Measurements from ENCODE around the gene RTP5.

The RTP5 gene

DNA sequence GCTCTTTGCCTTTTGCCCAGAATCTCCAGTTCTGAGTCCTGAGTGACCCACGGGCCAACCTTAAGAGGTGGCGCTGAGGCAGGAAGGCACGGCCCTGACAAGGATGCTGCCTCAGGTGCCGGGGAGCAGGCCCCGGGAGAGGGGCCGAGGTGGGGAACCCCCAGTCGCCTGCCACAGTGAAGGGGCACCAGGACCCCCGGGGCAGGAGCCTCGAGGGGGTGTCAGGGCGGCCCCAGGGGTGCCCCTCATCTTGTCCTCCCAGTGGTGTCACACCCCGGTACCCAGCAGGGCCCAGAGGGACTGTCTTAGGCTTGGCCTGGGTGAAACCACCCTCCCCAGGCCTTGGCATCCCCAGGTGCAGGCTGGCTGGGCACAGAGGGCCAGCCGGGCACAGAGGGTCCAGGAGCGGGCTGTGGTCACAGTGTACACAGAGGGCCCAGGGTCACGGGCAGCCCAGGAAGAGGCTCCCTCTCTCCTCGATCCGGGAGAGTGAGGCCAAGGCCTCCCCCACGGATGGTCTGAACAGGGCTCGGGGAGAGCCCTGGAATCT is 11.9 kb upstream of the RTP5 start:
- DNase-seq (ENCODE audit: low spot score) = no peak

DNA sequence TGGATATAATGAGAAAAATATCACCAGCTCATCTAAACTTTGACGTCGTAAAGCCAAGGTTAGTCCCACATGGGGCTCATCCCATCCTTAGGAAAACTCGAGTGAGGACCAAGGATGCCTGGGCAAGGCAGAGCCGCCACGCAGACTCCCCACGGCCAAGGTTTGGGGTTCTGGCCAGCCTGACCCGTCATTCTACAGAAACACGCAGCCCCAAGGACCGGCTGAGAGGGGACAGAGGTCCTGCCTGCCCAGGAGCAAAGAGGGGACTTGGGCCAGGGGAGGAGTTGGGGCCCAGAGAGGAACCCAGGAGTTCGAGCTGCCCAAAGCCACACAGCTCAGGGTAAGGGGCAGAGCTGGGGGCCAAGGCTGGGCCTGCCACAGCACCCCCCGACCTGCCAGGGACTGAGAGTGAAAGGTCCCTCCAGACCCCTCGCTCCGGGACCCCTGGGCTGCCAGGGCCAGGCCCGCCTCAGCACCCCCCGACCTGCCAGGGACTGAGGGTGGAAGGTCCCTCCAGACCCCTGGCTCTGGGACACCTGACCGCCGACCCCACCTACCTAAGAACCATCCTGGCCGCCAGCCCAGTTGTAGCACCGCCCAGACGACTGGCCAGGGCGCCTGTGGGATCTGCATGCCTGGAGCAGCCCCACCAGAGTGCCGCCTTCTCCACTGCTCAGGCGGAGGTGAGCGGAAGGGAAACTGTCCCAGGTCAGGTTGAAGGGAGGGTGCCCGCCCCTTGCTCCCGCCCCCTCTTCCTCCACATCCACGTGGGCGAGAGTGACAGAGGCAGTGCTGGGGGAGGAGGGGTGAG is 11.1 kb upstream of the RTP5 start, which contains the start of gene PDCD1:
Gene PDCD1 (minus strand): TSS at position 689 of the 811 bp plus-strand sequence. CDS start 56 bp downstream, at position 633.
- no peak for DNase-seq (ENCODE audit: low spot score)

DNA sequence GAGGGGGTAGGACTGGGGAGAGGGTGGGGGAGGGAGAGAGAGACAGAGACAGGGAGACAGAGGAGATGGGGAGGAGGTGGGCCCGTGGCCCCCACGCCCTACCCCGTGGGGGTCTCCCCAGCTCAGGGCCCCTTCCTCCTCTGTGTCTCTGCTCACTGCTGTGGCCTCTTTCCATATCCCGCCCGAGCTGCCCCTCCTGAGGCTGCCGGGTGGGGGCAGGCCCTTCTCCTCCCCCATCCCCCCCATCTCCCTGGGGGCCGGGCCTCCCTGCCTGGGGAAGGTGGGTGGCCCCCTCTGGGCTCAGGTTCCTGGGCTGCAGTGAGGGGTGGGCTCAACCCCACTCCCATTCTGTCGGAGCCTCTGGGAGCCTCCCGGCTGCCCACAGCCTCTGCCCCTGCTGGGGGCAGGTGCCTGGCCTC is 10.5 kb upstream of the RTP5 start:
- no peak for DNase-seq (ENCODE audit: low spot score)

DNA sequence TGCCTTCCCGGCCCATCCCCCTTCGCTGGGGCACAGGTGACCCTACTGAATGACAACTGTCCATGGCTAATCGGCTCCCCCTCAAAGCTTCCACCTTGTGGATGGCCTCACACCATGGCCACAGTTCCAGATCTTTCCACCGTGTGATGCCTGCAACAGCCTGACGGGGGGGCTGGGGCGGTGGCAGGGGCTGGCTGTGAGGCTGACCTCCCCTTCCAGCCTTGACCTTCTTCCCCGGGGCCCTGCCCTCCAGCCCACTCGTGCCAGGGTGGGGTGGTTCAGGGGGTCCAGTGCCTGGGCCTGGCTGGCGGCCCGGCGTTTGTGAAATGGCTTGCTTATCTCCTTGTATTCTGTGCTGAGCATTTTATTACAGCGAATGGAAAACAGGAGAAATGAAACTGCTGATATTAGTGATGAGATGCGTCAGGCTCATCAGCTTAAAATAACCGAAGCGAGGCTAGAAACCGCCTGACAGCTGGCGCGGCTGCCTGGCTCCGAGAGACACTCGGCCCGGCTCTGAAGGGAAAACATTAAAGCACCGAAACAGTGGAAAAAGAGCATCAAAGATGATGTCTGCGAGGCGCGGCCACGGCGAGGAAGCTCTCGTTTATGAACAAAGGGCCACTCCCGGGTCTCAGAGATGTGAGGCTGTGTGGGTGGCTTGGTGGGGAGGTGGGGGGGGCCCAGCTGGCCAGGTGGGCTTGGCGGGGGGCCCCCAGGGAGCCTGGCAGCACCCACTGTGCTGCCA is 9.9 kb upstream of the RTP5 start:
- no peak for DNase-seq (ENCODE audit: low spot score)

DNA sequence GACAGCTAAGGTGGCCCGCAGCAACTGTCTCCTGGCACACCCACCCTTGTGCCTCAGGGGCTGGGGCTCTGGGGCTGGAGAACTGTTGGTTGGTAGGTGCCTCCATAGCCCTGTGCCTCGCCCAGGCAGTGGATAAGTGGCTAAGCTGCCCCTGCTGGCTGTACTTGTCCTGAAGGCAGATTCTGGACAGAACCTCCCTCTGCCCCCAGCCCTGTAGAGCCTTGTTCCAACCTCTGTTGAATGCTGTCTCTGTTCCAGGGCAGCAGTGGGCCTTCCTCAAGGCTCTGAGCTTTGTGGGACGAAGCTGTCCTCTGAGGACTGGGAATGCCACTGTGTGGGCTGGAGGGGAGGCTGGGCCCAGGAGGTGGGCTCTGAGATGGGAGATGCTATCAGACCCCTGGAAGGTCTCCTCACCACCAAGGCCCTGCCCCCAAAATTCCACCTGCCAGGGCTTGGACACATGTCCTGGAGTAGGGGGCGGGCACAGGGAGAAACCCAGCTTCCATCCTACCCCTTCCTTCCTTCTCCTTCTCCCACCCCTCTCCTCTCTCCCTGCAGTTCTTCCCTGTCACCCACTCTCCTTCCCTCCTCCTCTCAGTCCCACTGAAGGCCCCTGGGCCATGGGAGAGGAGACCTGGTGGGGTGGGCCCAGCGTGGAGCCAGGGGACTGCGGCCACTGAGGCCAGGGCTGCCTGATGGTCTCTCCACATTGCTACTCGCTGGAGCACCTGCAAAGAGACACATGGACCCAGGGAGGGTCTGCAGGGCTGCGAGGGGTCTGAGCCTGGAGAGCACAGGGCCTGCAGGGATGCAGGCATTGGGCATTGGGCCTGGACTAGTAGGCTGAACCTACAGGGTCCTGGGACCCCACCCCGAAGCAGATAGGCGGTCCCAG is 9.1 kb upstream of the RTP5 start:
- DNase-seq (ENCODE audit: low spot score) = no peak

DNA sequence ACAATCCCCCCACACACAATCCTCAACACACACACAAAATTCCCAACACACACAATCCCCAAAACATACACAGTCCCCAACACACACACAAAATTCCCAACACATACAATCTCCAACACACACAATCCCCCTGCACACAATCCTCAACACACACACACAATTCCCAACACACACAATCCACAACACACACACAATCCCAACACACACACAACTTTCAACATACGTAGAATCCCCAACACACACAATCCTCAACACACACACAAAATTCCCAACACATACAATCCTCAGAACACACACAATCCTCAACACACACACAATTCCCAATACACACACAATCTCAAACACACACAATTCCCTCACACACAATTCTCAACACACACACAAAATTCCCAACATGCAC is 8.3 kb upstream of the RTP5 start:
- no peak for DNase-seq (ENCODE audit: low spot score)

DNA sequence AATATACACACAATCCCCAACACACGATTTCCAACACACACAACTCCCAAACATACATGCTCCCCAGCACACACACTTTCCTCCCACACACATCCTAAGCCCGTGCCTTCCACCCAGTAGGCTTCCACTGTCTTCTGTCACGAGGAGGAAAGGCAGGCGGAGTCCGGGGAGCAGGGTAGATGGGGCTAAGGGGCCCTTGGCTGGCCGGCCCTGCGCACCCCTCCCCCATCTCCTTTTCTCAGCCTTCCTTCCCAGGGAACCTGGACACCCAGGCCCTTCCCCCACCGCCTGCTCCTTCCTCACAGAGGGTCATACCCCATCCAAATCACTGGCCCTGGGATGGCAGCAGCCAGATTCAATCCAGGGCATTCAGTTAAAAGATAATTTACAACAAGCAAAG is 7.4 kb upstream of the RTP5 start:
- no peak for DNase-seq (ENCODE audit: low spot score)

DNA sequence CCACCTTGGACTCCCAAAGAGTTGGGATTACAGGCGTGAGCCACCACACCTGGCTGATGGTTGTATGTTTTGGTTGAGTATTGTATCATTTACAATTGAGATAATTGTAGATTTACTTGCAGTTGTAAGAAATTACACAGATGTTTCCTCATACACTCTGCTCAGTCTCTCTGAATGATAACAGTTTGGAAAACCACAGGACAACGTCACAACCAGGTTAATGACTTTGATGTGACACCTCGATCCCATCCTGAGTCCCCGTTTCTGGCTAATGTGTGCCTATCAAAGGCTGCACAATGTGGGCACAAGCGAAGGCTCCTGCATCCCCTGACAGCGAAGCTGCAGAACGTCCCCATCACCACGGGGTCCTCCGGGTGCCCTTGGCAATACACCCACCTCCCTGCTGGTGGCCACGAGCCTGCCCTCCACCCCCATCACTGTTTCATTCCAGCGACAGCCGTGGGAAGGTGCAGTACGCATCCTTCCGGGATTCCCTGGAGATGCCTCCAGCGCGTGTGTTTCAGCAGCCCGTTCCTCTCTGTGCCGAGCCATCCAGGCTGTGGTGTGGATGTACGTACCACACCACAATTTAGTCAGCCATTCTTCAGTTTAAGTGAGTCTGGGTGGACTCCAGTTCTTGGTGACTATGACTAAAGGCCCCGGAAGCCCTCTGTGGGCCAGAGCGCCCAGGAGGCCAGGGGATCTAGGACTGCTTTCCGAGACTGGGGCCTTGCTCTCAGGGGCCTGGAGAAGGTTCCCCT is 6.6 kb upstream of the RTP5 start:
- DNase-seq (ENCODE audit: low spot score) = no peak

DNA sequence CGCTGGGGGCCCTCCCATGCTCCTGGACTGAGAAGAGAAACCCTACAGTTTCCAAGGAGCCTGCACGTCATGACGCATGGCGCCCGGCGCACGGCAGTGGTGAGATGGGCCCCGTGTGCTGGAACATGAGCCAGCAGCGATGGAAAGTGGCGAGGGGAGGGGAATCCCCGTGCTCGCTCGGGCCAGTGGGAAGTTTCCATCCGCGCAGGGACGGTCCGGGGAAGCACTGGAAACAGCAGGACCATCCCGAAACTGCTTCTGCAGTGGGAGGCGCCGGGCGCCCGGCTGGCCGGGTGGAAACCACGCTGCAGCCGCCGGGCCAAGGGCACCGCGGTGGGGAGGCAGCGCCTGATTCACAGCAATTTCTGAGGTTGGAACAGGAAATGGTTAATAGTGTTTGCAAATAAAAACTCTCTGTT is 6.0 kb upstream of the RTP5 start:
- DNase-seq (ENCODE audit: low spot score) = no peak

DNA sequence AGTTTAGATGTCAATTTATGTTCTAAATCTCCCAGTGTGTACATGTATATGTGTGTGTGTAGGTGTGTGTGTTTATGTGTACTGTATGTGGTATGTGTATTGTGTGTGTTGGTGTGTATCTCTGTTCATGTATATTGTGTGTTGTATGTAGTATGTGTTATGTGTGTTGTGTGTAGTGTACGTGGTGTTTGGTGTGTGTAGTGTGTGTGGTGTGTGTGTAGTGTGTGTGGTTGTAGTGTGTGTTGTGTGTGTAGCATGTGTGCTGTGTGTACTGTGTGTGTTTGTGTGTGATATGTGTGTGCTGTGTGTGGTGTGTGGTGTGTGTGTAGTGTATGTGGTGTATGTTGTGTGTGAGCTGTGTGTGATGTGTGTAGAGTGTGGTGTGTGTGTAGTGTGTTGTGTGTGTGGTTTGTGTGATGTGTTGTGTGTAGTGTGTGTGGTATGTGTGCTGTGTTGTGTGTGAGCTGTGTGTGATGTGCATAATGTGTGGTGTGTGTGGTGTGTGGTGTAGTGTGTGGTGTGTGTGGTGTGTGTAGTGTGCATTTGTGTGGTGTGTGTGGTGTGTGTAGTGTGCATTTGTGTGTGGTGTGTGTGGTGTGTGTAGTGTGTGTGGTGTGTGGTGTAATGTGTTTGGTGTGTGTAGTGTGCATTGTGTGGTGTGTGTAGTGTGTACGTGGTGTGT is 5.2 kb upstream of the RTP5 start:
- no peak for DNase-seq (ENCODE audit: low spot score)

DNA sequence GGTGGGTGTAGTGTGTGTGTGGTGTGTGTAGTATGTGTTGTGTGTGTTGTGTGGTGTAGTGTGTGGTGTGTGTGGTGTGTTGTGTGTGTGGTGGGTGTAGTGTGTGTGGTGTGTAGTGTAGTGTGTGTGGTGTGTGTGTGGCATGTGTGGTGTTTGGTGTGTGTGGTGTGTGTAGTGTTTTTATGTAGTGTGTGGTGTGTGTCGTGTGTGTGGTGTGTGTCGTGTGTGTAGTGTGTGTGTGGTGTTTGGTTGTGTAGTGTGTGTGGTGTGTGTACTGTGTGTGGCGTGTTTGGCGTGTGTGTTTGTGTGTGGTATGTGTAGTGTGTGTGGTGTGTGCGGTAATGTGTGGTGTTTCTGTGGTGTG is 4.7 kb upstream of the RTP5 start:
- DNase-seq (ENCODE audit: low spot score) = no peak

DNA sequence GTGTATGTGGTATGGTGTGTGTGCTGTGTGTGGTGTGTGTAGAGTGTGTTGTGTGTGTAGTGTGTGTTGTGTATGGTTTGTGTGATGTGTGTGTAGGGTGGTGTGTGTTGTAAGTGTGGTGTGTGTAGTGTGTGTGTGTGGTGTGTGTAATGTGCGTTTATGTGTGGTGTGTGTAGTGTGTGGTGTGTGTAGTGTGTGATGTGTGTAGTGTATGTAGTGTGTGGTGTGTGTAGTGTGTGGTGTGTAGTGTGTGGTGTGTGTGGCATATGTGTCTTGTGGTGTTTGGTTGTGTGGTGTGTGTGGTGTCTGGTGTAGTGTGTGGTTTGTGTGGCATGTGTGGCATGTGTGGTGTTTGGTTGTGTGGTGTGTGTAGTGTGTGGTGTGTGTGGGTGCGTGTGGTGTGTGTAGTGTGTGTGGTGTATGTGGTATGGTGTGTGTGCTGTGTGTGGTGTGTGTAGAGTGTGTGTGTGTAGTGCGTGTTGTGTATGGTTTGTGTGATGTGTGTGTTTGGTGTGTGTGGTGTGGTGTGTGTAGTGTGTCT is 4.0 kb upstream of the RTP5 start:
- no peak for DNase-seq (ENCODE audit: low spot score)

DNA sequence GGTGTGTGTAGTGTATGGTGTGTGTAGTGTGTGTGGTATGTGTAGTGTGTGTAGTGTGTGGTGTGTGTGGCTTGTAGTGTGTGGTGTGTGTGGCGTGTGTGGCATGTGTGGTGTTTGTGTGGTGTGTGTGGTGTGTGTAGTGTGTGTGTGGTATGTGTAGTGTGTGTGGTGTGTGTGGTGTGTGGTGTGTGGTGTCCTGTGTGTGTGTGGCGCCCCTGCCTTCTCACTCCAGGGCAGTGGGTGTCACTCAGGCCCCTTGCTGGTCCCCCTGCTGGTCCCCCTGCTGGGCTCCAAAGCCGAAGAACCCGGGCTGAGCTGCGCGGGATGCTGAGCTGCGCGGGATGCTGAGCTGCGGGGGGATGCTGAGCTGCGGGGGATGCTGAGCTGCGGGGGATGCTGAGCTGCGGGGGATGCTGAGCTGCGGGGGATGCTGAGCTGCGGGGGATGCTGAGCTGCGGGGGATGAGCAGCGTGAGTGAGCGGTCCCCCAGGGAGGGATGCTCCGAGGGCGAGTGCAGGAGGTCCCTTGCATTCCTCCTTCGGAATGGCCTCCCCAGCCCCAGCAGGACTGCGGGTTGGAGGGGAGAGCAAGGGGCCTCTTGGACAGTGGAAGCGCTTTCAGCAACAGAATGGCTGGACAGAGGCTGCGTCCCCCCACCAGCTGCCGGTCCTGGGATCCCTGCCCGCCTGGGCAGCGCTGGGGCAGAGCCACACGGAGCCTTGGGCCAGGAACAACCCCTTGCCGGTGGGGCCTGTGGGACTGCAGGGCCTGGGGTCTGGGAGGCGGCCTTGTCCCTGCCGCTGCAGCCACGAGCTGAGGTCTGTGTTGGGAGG is 3.4 kb upstream of the RTP5 start:
- no peak for DNase-seq (ENCODE audit: low spot score)

DNA sequence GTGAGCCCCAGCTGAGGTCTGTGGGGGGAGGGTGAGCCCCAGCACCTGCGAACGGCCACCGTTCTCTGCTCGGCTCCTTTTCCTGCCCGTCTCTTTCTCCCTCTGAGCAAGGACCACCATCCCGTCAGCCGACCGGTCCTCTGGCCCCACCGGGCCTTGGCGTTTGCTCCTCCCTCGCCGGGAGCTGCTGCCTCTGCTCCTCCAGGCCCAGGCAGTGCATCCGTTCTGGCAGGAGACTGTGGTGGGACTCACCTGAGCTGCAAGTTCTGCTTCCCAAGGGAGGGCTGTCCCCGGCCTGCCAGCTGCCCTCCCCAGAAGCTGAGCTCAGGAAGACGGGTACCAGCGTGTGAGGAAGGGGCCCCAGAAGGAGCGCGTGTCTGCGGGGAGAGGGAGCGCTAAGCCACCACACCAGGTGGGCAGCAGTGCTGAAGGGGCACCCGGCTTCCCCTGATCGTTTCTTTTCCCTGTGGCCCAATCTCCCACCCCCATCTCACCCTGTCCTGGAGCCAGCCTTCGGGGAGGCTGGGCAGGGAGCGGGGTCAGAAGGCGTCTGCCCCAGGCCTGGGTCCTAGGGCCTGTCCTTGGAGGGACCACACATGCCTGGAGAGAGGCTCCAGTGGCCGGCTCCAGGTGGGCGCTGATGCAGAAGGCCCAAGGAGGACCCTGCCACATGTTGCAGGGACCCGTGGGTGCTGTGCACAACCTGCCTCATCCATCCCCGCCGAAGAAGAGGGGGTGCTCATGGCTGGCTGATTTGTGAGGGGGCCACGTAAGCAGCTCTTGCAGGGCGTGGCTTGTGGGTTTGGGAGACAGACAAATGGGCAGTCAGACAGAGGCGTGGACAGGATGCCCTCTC is 2.5 kb upstream of the RTP5 start:
- no peak for DNase-seq (ENCODE audit: low spot score)

DNA sequence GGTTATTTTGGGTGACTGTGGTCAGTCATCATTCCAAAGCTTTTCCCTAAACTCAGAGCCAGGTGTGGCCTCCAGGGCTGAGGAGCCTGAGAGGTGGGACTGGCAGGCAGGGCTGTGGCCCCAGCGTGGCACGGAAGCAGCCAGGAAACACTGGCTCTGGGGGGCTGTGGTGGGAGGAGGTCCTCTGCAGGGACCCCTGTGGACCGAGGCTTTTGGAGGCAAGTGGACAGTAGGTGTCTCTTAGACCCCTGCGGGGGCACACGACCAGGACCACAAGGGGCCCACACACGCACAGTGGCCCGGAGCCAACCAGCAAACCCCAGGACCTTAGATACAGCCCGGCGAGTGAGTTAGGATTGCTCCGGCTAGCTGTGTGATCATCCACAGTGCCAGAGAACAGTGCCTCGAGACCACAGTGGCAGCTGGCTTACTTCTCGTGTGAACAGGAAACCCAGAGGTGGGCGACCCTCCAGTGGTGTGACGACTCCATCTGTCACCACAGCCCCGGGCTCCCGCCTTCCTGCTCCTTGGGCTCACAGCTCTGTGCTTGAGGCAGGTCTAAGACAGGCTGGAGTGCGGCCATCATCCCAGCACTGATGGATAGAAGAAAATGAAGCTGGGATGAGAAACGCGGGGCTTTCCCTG is 1.6 kb upstream of the RTP5 start:
- DNase-seq (ENCODE audit: low spot score) = no peak

DNA sequence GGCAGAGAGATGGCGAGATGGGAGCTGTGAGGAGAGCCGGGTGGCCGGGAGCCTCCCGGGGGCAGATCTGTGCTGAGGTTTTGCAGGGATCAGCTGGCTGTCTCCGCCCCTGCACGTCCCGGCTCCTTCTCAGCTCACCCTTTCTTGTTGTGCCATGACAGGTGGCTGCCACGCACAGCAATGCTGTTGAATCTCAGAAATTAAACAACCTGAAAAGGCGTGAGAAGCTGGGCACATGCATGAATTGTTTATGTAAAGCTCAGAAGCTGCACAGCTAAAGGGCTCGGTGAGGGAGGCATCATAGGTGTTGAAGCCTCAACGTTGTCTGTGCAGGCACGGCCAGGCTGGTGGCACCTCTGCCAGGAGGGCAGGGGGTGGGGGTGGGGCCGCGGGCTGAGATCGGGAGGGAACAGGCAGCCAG is 858 bp upstream of the RTP5 start:
- no peak for DNase-seq (ENCODE audit: low spot score)

DNA sequence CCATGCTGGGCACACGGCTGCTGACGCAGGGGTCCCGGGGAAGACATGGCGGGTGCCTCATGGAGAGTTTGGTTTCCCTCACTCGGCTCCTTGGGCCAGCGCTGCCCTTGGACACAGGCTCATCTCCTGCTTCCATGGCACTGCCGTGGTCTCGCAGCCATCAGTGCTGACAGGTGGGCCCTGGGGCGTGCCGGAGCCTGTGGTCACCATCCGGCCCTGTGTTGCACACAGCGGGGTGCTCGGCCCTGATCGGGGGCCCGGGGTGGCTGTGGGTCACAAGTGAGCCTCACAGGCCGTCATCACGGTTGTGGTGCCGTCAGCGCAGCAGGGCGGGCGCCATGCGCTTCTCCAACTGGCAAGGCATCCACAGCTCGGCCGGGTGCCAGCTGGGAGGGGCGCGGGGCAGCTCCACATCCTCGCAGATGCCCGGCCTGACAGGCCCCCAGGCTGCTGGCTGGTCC is 582 bp downstream of the RTP5 start:
- DNase-seq (ENCODE audit: low spot score) = no peak
